ENCODE data around the gene FAM98A. TPM values are rescaled to one million over a fixed set of nuclear protein-coding genes. Genes with fewer than 3 reads are reported as not detected.

Gene FAM98A
- total and polyA plus RNA-seq, 4 experiments from 2014 or later: 6.6 to 38.2 (median 27.8) TPM

DNA sequence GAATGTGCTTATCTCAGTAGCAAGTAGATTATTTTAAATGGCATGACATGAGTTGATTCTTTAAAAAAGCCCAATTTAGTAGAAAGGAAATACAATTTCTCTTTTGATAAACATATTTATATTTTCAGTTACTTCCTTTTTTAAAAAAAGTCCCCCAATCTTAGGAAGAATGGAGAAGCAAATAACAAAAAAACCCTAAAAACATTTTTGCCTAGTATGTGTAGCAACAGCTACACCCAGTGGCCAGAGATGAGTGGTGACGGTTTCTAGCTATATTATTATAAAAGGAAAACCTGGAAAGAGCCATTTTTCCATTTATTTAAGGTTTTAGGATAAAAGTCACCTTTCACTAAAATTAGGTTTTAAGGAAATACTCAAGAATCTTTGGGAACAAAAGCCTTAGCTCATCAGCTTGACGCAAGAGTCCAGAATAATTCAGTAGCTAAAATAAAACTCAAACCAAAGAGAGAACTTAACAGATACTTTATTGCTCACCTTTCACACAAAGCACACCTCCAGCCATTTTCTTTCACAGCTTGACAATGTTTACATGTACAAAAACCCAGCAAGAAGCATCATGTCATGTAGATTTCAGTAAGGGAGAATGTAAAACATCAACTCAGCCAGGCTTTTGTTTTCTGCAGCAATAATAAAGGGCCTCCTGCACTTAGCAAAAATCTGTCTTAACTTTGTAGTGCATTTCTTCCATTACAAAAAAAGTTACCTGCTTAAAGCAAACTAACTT is 15.7 kb downstream of the FAM98A start:
- no peaks in the 10 kb centered on the region for H3K27me3 ChIP-seq (ENCODE audit: insufficient read depth, low read length)
- peaks cover 23% of the 10 kb centered on the region for H3K36me3 ChIP-seq (ENCODE audit: insufficient read depth, low read length)
- no peak overlapping the region for H3K4me3 Mint-ChIP-seq
- peaks cover 22 to 44% of the 10 kb centered on the region in 2 donors for H3K36me3 Mint-ChIP-seq
- H3K4me3 ChIP-seq (ENCODE audit: low read length in 2 of 2): no peak overlapping the region
- CTCF ChIA-PET (ENCODE audit: partially characterized antibody): interaction anchor here (0.6 to 3.6 kb wide), 28 partner anchors 8 to 1036 kb away, joined by 3 to 36 read pairs (median 4); partner anchors contain the start of genes FAM98A and RASGRP3
- no peaks in the 10 kb centered on the region for H3K27me3 Mint-ChIP-seq
- H3K4me1 Mint-ChIP-seq: peaks cover 0 to 6% (median 2%) of the 10 kb centered on the region in 4 donors
- intact Hi-C loops (cut with micrococcal nuclease): loop anchor here (1.0 to 5.0 kb wide), 7 partner anchors 16 to 1031 kb away; partner anchors contain the start of genes FAM98A and LTBP1
- H3K27ac Mint-ChIP-seq: peak overlapping the region in 1 of 7 donors; percentile 43
- peaks cover 5% of the 10 kb centered on the region for H3K4me1 ChIP-seq (ENCODE audit: insufficient read depth, low read length)
- no peaks in the 10 kb centered on the region for H3K9me3 ChIP-seq (ENCODE audit: control insufficient read depth in 1 of 2, low read length in 2 of 2)
- peaks cover 0 to 2% (median 0%) of the 10 kb centered on the region in 8 donors for H3K9me3 Mint-ChIP-seq
- peak; percentile 25 to 39 (median 36) for DNase-seq
- no peak overlapping the region for H3K27ac ChIP-seq (ENCODE audit: low read depth, low read length)
- POLR2A ChIA-PET (ENCODE audit: partially characterized antibody): interaction anchor here (0.8 to 2.5 kb wide), 3 partner anchors 16 to 636 kb away, joined by 3 to 25 read pairs (median 21); partner anchors contain the start of genes FAM98A and RASGRP3

DNA sequence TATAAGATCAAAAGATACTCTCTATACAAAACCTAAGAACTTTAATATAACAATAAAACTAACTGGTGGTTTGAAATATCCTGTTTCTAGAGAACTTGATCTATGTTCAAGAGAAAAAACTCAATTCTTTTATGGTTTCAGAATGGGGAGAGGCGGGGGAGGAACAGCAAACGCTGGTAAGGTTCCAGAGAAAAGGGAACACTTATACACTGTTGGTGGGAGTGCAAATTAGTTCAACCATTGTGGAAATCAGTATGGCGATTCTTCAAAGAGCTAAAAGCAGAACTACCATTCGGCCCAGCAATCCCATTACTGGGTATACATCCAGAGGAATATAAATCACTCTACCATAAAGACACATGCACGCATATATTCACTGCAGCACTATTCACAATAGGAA is 17.2 kb downstream of the FAM98A start:
- H3K27ac Mint-ChIP-seq: peak overlapping the region in 1 of 7 donors; percentile 66
- DNase-seq: no peak
- ChIA-PET POLR2A (ENCODE audit: partially characterized antibody) (interaction anchor here (2.1 to 2.5 kb wide), 2 partner anchors 18 to 105 kb away, joined by 21 to 25 read pairs; partner anchors contain the start of genes FAM98A and RASGRP3), CTCF (ENCODE audit: partially characterized antibody) (interaction anchor here (0.8 to 3.6 kb wide), 4 partner anchors 12 to 106 kb away, joined by 3 to 36 read pairs (median 14); partner anchors contain the start of genes FAM98A and RASGRP3)
- peaks cover 0 to 2% (median 0%) of the 10 kb centered on the region in 8 donors for H3K9me3 Mint-ChIP-seq
- H3K4me1 Mint-ChIP-seq: peaks cover 0 to 6% (median 2%) of the 10 kb centered on the region in 4 donors
- H3K27me3 Mint-ChIP-seq: no peaks in the 10 kb centered on the region
- Histone ChIP-seq H3K9me3 (ENCODE audit: control insufficient read depth in 1 of 2, low read length in 2 of 2) (no peaks in the 10 kb centered on the region), H3K27ac (ENCODE audit: low read depth, low read length) (no peak overlapping the region), H3K4me1 (ENCODE audit: insufficient read depth, low read length) (peaks cover 5% of the 10 kb centered on the region), H3K27me3 (ENCODE audit: insufficient read depth, low read length) (no peaks in the 10 kb centered on the region), H3K36me3 (ENCODE audit: insufficient read depth, low read length) (peaks cover 20% of the 10 kb centered on the region), H3K4me3 (ENCODE audit: low read length in 2 of 2) (no peak overlapping the region)
- intact Hi-C loops (cut with micrococcal nuclease): loop anchor here (2.0 to 5.0 kb wide), 5 partner anchors 169 to 1030 kb away; partner anchors contain the start of gene LTBP1
- H3K4me3 Mint-ChIP-seq: no peak overlapping the region
- H3K36me3 Mint-ChIP-seq: peaks cover 21 to 37% of the 10 kb centered on the region in 2 donors

DNA sequence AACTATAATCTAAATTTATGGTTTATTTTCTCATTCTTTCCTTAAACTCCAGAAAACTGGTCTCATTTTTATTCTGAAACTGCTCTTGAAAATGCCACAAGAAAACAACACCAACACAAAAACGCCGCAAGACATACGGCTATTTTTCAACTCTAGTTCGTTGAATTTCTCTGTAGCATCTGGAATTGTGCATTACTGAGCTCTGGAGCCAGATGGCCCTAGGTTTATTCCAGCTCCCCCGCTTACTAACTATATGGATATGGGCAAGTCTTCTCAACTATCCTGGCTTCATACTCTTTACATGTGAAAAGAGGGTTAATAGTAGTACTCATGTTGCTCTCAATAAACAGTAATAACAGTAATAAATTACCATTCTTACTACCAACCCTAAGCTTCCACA is 19.9 kb downstream of the FAM98A start:
- no peaks in the 10 kb centered on the region for H3K27me3 ChIP-seq (ENCODE audit: insufficient read depth, low read length)
- peaks cover under 1% of the 10 kb centered on the region for H3K36me3 ChIP-seq (ENCODE audit: insufficient read depth, low read length)
- Mint-ChIP-seq H3K4me1 (peaks cover 0 to 6% (median 2%) of the 10 kb centered on the region in 4 donors), H3K27ac (peak overlapping the region in 2 of 7 donors; percentile 66 to 87), H3K9me3 (no peaks in the 10 kb centered on the region), H3K27me3 (no peaks in the 10 kb centered on the region), H3K4me3 (no peak overlapping the region), H3K36me3 (peaks cover 7 to 14% of the 10 kb centered on the region in 2 donors)
- no peak overlapping the region for H3K27ac ChIP-seq (ENCODE audit: low read depth, low read length)
- intact Hi-C loops (cut with micrococcal nuclease): no loop called here
- DNase-seq: no peak
- ChIA-PET CTCF (ENCODE audit: partially characterized antibody) (no interaction called here), POLR2A (ENCODE audit: partially characterized antibody) (no interaction called here)
- H3K9me3 ChIP-seq (ENCODE audit: control insufficient read depth in 1 of 2, low read length in 2 of 2): no peaks in the 10 kb centered on the region
- H3K4me3 ChIP-seq (ENCODE audit: low read length in 2 of 2): no peak overlapping the region
- H3K4me1 ChIP-seq (ENCODE audit: insufficient read depth, low read length): peaks cover 5% of the 10 kb centered on the region

DNA sequence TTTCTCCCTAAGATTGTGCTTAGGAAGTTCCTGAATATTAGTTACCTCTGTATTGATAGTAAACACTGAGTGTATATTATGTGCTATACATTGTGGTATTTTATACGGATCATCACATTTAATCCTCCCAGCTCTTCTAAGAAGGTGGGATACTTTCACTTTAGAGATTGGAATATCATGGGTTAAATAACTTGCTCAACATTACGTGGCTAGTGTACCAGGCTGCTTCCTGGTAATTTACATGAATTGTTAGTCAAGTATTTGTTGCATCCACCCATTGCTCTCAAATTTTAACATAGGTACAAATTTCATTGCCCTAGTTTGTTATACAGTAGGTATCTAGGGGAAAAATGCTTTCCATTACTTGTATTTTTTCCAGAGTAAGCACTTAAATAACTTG is 21.4 kb downstream of the FAM98A start:
- Mint-ChIP-seq H3K4me3 (no peak overlapping the region), H3K9me3 (no peaks in the 10 kb centered on the region), H3K27me3 (no peaks in the 10 kb centered on the region), H3K36me3 (peaks cover 6 to 7% of the 10 kb centered on the region in 2 donors), H3K4me1 (peaks cover 0 to 6% (median 2%) of the 10 kb centered on the region in 4 donors), H3K27ac (peak overlapping the region in 1 of 7 donors; percentile 9)
- H3K4me3 ChIP-seq (ENCODE audit: low read length in 2 of 2): no peak overlapping the region
- intact Hi-C loops (cut with micrococcal nuclease): no loop called here
- H3K9me3 ChIP-seq (ENCODE audit: control insufficient read depth in 1 of 2, low read length in 2 of 2): no peaks in the 10 kb centered on the region
- H3K27ac ChIP-seq (ENCODE audit: low read depth, low read length): no peak overlapping the region
- H3K36me3 ChIP-seq (ENCODE audit: insufficient read depth, low read length): no peaks in the 10 kb centered on the region
- POLR2A ChIA-PET (ENCODE audit: partially characterized antibody): no interaction called here
- CTCF ChIA-PET (ENCODE audit: partially characterized antibody): no interaction called here
- no peaks in the 10 kb centered on the region for H3K27me3 ChIP-seq (ENCODE audit: insufficient read depth, low read length)
- DNase-seq: no peak
- no peaks in the 10 kb centered on the region for H3K4me1 ChIP-seq (ENCODE audit: insufficient read depth, low read length)

DNA sequence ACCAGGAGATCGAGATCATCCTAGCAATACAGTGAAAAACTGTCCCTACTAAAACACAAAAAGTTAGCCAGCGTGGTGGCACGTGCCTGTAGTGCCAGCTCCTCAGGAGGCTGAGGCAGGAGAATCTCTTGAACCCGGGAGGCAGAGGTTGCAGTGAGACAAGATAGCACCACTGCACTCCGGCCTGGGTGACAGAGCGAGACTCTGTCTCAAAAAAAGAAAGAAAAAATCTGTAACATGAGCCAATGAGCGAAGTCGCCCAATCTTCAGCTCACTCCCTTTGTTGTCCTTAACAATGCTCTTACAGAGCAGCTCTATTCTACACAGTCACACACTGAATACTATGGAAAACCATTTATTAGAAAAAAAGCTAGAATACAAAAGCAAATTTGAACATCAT is 22.0 kb downstream of the FAM98A start:
- no peaks in the 10 kb centered on the region for H3K9me3 Mint-ChIP-seq
- ChIA-PET POLR2A (ENCODE audit: partially characterized antibody) (no interaction called here), CTCF (ENCODE audit: partially characterized antibody) (no interaction called here)
- intact Hi-C loops (cut with micrococcal nuclease): no loop called here
- Histone ChIP-seq H3K27ac (ENCODE audit: low read depth, low read length) (no peak overlapping the region), H3K27me3 (ENCODE audit: insufficient read depth, low read length) (no peaks in the 10 kb centered on the region), H3K9me3 (ENCODE audit: control insufficient read depth in 1 of 2, low read length in 2 of 2) (no peaks in the 10 kb centered on the region), H3K4me3 (ENCODE audit: low read length in 2 of 2) (no peak overlapping the region), H3K4me1 (ENCODE audit: insufficient read depth, low read length) (no peaks in the 10 kb centered on the region), H3K36me3 (ENCODE audit: insufficient read depth, low read length) (no peaks in the 10 kb centered on the region)
- H3K27ac Mint-ChIP-seq: peak overlapping the region in 1 of 7 donors; percentile 24
- no peak for DNase-seq
- H3K4me3 Mint-ChIP-seq: no peak overlapping the region
- peaks cover 4% of the 10 kb centered on the region in 2 donors for H3K36me3 Mint-ChIP-seq
- no peaks in the 10 kb centered on the region for H3K27me3 Mint-ChIP-seq
- H3K4me1 Mint-ChIP-seq: peaks cover 0 to 4% (median under 1%) of the 10 kb centered on the region in 4 donors

DNA sequence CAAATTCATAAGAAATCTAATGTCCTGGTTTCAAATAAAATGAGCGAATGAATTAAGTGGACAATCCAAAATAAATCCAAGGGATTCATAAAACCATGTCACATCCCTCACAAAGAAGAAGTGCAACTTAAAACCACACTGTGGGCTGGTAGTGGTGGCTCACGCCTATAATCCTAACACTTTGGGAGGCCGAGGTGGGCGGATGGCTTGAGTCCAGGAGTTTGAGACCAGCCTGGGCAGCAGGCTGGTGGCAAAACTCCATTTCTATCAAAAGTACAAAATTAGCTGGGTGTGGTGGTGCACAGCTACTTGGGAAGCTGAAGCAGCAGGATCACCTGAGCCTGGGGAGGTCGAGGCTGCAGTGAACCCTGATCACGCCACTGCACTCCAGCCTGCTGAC is 25.4 kb downstream of the FAM98A start:
- Mint-ChIP-seq H3K4me3 (no peak overlapping the region), H3K9me3 (no peaks in the 10 kb centered on the region), H3K27ac (no peak overlapping the region), H3K36me3 (no peaks in the 10 kb centered on the region), H3K4me1 (no peaks in the 10 kb centered on the region), H3K27me3 (no peaks in the 10 kb centered on the region)
- Histone ChIP-seq H3K9me3 (ENCODE audit: control insufficient read depth in 1 of 2, low read length in 2 of 2) (no peaks in the 10 kb centered on the region), H3K4me1 (ENCODE audit: insufficient read depth, low read length) (no peaks in the 10 kb centered on the region), H3K27me3 (ENCODE audit: insufficient read depth, low read length) (no peaks in the 10 kb centered on the region), H3K27ac (ENCODE audit: low read depth, low read length) (no peak overlapping the region), H3K4me3 (ENCODE audit: low read length in 2 of 2) (no peak overlapping the region), H3K36me3 (ENCODE audit: insufficient read depth, low read length) (no peaks in the 10 kb centered on the region)
- intact Hi-C loops (cut with micrococcal nuclease): no loop called here
- POLR2A ChIA-PET (ENCODE audit: partially characterized antibody): no interaction called here
- DNase-seq: no peak
- CTCF ChIA-PET (ENCODE audit: partially characterized antibody): interaction anchor here (1.3 kb wide), 1 partner anchor 9 kb away, joined by 5 read pairs; no protein-coding TSS in a partner anchor

DNA sequence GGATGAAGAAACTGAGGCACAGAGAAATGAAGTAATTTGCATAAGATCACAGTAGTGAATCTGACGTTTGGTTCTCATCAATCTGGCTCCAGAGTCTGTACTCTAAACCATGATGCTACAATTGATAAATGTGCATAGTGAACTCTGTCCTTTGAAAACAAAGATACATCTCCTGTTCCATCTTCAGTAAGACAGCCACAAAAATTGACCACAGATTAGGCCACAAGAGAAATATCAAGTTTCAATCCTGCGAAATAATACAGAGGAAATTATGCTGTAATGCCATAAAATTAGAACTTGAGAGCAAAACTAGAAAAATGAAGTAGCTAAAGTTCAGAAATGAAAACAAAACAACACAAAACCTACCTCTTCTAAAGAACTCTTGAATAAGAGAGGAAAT is 28.4 kb downstream of the FAM98A start:
- no peaks in the 10 kb centered on the region for H3K4me1 Mint-ChIP-seq
- CTCF ChIA-PET (ENCODE audit: partially characterized antibody): no interaction called here
- peaks cover 0 to under 1% of the 10 kb centered on the region in 2 donors for H3K36me3 Mint-ChIP-seq
- no peaks in the 10 kb centered on the region for H3K9me3 Mint-ChIP-seq
- Histone ChIP-seq H3K27ac (ENCODE audit: low read depth, low read length) (no peak overlapping the region), H3K4me1 (ENCODE audit: insufficient read depth, low read length) (no peaks in the 10 kb centered on the region), H3K9me3 (ENCODE audit: control insufficient read depth in 1 of 2, low read length in 2 of 2) (no peaks in the 10 kb centered on the region), H3K36me3 (ENCODE audit: insufficient read depth, low read length) (no peaks in the 10 kb centered on the region), H3K27me3 (ENCODE audit: insufficient read depth, low read length) (no peaks in the 10 kb centered on the region), H3K4me3 (ENCODE audit: low read length in 2 of 2) (no peak overlapping the region)
- no peak overlapping the region for H3K4me3 Mint-ChIP-seq
- intact Hi-C loops (cut with micrococcal nuclease): no loop called here
- no peak overlapping the region for H3K27ac Mint-ChIP-seq
- POLR2A ChIA-PET (ENCODE audit: partially characterized antibody): no interaction called here
- no peaks in the 10 kb centered on the region for H3K27me3 Mint-ChIP-seq
- no peak for DNase-seq

Measured in CD4-positive, alpha-beta memory T cell (primary cell).